ENCODE results near the gene SLC25A25.
"Not testable (repeated sequence)": the region's sequence is repeated elsewhere in the genome, so short reads cannot be mapped to it uniquely, and the experiment has no call there.

SLC25A25 gene

GRCh38 chr9:128051932-128052709 is 15.9 kb upstream of the SLC25A25 start:
- DNase-seq (ENCODE audit: low read depth in 3 of 3) = no peak

DNA sequence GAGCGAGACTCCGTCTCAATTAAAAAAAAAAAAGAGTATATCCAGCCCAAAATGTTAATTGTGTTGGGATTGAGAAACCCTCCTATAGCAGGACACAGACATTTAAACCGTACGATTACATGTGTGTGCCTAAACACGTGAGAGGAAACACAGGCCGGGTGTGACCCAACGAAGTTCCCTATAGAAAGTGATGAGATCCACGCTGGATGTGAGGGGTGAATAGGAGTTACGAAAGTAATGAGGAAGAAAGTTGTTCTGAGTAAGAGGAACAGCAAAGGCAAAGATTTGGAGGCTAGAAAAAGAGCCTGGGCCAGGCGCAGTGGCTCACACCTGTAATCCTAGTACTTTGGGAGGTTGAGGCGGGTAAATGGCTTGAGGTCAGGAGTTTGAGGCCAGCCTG is 14.5 kb upstream of the SLC25A25 start:
- no peak for DNase-seq (ENCODE audit: low read depth in 3 of 3)

GRCh38 chr9:128054087-128054486 is 13.9 kb upstream of the SLC25A25 start:
- no peak for DNase-seq (ENCODE audit: low read depth in 3 of 3)

DNA sequence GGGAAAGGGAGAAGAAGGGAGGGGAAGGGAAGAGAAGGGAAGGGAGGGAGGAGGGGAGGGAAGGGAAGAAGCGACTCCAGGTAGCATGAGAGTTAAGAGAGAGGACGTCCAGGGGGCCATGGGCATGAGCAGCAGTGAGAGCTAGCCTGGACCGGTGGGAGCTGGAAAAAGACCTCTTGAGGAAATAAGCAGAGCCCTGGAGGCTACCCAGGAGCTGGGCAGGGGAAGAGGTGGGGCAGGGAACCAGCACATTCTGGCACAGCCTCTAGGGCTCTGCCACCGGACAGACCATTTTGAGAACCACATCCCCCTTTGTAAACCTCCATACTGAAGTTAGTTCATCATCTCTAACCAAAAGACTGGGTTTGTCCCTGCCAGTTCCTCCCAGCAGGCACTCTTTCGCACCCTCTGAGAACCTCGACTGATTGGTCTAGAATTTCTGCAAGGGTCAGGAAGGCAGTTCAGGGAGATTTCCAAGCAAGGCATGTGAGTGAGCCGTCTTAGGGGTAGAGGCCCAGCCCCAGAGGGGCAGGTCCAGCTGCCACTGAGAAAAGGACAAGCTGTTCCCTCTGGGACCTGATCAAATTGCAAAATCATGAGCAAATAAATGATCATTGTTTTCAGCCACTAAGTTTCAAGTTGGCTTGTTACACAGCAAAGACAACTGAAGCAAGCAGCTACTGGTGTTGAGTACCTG is 12.5 kb upstream of the SLC25A25 start:
- no peak for DNase-seq (ENCODE audit: low read depth in 3 of 3)

- no peak for DNase-seq (ENCODE audit: low read depth in 3 of 3)
Measured at GRCh38 chr9:128056086-128056485, 11.9 kb upstream of the SLC25A25 start.

DNA sequence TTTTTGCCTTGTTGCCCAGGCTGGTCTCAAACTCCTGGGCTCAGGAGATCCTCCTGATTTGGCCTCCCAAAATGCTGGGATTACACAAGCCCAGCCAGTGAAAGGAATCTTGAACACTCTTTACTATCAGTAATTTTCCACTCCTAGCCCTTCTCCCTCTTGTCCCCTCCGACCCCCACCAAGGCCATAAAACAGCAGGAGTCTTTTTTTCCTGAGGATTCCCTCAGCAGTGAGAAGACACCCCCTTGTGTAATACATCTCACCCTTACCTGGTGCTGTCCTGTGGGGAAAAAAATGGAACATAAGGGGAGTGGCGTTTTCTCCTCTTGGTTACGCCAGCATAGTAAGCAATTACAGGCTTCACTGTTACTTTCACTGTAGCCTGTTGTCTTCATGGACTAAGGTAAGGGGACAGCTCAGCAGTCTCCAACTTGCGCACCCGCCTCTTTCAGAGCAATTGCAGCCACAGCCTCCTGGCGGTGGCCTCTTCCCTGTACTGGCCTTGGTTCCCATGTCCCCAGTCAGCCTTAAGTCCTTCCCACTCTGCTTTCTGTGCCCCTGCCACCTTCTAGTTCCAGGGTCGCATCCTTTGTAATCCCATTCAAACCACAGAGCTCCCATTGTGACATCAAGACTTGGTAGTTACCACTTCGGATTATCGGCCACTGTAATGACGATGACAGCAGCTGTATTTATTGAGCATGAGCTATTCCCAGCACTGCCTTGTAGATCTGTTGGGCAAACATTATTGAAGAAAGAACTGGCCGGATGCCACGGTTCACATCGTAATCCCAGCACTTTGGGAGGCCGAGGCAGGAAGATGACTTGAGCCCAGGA is 10.9 kb upstream of the SLC25A25 start:
- DNase-seq (ENCODE audit: low read depth in 3 of 3) = no peak

DNA sequence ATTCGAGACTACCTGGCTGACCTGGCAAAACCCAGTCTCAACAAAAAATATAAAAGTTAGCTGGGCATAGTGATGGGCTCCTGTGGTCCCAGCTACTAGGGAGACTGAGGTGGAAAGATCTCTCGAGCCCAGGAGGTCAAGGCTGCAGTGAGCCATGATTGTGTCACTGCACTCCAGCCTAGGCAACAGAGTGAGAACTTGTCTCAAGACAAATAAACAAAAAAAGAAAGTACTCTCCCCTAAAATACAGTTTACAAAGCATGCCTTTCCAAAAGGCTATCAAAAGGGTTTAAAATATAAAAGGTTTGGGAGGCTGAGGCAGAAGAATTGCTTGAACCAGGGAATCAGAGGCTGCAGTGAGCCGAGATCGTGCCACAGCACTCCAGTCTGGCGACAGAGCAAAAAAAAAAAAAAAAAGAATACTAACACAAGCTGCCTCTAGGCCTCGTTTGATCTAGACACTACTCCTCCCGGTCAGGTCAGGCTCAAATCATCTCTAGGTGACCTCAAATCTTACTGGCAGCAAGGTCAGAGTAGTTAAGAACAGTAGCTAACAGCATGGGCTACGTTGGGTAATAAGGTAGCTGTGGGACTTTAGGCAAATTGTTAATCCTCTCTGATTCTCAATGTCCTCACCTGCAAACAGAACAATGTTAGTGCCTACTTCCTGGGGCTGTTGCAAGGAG is 10.2 kb upstream of the SLC25A25 start:
- DNase-seq (ENCODE audit: low read depth in 3 of 3) = no peak

DNA sequence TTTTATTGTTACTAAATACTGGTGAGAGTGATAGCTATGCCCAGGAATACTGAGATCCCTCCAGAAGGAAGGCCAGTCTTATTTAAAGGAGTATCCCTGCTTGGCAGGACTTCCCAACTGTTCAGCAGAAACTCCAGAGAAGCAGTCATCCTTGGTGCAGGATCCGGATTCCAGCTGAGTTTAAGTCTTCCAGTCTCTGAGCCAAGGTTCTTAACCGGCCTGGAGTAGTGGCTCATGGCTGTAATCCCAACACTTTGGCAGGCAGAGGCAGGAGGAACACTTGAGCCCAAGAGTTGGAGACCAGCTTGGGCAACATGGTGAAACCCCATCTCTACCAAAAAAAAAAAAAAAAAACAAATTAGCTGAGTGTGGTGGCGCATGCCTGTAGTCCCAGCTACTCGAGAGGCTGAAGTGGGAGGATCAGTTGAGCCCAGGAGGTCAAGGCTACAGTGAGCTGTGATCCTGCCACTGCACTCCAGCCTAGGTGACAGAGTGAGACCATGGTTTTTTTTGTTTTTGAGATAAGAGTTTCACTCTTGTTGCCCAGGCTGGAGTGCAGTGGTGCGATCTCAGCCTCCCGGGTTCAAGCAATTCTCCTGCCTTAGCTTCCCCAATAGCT is 8.6 kb upstream of the SLC25A25 start:
- DNase-seq (ENCODE audit: low read depth in 3 of 3) = no peak

- DNase-seq (ENCODE audit: low read depth in 3 of 3) = no peak
Measured at GRCh38 chr9:128061275-128061960, 6.6 kb upstream of the SLC25A25 start.

DNA sequence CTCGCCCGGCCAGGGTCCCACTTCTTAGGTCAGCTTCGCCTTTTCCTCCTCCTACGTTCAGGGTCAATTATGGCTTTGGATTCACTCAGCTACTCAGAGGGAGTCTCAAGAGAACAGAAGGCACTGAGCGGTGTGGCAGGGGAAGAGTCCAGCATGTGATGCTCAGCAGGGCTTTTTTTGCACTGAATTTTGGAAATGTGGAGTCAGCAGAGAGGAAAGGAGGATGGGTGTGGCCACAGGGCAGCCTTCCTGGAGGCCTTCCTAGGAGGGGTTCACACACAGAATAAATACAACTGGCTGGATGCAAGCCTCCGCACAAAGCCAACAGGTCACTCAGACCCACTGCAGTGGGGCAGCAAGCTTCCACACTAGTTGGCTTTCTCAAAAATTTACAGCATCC is 5.8 kb upstream of the SLC25A25 start:
- DNase-seq (ENCODE audit: low read depth in 3 of 3) = no peak

DNA sequence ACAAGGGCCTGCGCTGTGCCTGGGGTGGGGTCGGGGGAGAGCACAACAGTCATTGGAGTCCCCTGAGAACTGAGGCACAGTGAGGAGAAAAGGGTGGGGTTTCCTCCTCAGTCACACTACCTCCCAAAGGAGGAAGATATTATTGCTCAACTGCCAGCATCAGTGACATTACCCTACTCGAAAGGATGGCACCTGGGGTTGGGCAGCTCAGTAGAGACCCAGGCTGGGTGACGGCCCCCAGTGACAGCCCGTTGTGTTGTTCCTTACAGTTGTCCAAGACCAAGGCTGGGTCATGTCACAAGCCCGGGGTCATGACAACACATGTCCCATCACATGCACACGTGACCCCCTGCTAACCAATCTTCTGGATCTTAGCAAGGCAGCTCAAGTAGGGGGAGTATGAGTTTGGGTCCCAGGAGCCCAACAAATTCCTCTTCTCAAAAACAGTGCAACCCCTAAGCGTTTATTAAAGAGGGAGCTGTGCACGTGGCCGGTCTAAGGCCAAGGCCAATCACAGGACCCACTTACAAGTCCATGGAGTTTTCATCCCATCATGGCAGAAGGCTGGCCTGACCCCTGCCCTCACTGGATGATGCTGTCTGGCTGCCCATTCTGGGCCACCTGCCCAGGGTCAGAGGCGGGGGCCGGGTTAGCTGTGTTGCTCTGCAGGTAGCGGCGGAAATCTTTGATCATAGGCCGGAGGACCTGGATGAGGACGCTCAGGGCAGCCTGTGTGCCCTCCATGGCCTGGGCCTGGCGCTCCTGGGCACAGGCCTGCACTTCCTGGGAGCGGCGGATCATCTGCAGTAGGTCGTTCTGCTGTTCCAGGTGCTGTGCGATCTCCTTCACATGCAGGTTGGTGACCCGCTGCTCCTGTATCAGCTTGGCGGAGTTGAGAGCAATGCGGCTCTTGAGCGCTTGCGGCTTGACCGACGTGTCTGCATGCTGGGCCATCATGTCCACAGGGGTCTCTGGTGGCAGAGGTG is 4.9 kb upstream of the SLC25A25 start:
- no peak for DNase-seq (ENCODE audit: low read depth in 3 of 3)

DNA sequence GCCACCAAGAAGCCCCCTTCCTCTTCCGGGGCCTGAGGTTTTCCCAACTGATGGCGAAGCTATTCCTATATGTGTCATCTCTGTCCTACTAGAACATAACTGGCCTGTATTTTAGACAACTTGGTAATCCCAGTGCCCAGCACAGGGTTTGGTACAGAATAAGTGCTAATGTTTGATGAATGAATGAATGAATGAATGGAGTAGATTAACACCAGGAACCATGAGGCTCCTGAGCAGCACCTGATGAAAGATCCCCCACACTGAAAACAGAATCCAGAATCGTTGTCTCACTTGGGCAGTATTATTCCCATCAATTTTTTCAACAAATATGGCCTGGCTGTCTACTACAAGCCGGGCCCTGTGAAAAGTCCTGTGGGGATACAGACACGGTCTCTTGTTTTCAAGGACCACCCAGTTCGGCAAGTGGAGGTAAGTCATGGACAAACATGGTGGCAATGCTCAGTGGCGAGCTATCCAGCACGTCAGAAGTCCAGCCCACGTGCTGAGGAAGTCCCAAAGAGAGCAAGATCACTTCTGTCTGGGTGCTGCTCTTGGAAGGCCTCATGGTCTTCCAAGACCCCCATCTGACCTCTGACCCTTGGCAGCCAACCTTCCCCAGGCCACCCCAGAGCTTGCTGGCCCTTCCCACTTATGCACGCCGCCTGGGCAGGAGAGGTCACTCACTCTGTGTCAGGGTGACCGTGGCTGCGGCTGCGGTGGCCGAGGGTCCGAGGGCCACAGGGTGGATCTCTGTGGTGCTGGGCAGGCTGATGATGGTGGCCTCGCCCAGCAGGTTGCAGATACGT is 1.9 kb upstream of the SLC25A25 start:
- DNase-seq (ENCODE audit: low read depth in 3 of 3) = no peak

DNA sequence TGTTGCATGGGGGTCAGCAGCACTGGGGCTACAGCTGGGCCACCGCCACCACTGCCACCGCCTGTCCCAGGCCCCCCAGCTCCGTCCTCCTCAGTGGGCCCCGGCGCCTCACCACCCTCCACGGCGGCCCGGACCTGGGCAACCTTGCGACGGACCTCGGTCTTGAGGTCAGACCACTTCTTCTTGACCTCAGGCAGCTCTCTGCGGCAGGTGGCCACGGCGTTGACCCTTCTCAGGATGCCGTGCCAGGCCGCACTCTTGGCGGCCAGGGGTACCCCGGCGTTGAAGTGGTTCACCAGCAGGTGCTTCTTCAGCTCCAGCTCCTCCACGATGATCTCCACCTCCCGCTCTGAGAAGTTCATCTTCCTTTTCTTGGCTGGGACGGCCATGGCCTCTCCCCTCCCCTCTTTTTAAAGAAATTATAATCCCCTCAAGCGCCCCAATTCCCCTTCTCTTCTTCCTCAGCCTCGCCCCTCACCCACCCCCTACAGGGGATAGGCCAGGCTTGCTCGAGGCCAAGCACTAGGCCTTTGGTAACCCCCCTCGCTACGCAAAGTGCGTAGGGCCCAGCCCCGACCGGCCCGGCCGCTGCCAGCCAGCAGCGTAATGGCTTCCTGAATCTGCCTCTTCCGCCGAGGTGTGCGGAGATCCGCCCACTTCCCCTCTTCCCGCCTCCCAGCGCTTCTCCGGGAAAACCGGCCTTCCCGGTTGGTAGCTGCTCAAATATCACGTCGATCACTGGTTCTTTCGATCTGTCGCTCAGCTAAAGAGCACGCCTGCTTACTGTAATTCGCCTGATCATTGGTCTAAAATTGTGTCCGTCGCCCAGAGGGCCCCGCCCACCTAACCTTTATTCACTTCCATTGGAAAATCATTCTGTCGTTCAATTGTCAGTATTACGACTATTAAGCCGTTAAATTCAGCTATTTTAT is 1.1 kb upstream of the SLC25A25 start, which contains the start of gene NAIF1:
NAIF1 (minus strand) TSS at position 608 of the 932 bp plus-strand sequence; CDS start at position 389, 219 bp downstream.
- peak; percentile 86 to 94 (median 94) for DNase-seq (ENCODE audit: low read depth in 3 of 3)

- peak in 1 of 3 experiments; percentile 28 for DNase-seq (ENCODE audit: low read depth in 3 of 3)
Measured at GRCh38 chr9:128068386-128069205, 564 bp downstream of the SLC25A25 start.

DNA sequence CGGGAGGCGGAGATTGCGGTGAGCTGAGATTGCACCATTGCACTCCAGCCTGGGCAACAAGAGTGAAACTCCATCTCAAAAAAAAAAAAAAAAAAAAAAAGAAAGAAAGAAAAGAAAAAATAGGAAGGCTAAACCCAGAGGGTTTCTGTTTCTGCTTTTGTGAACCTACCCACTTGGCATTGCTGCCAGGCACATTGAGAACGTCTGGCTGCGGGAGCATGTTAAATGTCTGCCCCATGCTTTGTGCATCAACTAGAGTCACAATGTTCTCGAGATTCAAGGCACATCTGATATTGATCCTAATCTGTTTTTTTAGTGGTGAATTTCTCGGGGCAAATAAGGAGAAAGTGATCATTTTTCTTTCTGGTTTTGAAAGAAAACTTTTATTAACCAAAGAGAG is 2.8 kb downstream of the SLC25A25 start:
- DNase-seq (ENCODE audit: low read depth in 3 of 3) = no peak

GRCh38 chr9:128071475-128071874 is 3.4 kb downstream of the SLC25A25 start:
- not testable (repeated sequence) for DNase-seq (ENCODE audit: low read depth in 3 of 3)

Data from stimulated activated CD4-positive, alpha-beta T cell treated with anti-CD3 and anti-CD28 coated beads, TNF-alpha, amount 100 ng/mL, for 24 hours (primary cell).